ENCODE data around the gene THAP11.

Gene THAP11

GRCh38 chr16:67801241-67801640, 40.9 kb upstream of the THAP11 start:
- no peak for DNase-seq

GRCh38 chr16:67801883-67802282, 40.2 kb upstream of the THAP11 start:
- TF ChIP-seq EZH2 (optimal IDR thresholded peaks at IDR 0.05; ENCODE audit: low read depth, low read length) (no peak), CTCF (IDR thresholded peaks at IDR 0.05; ENCODE audit: low read length) (no peak), EZH2phosphoT487 (IDR thresholded peaks at IDR 0.05; ENCODE audit: low read length) (no peak)
- Histone ChIP-seq H3K4me3 (ENCODE audit: low read length) (no peak overlapping the region), H3K27ac (ENCODE audit: low read length) (no peak overlapping the region), H2AFZ (ENCODE audit: low read length) (no peak overlapping the region), H3K4me2 (ENCODE audit: low read depth, low read length) (no peak overlapping the region), H3K9ac (ENCODE audit: low read length) (no peak overlapping the region), H3K9me2 (replicated peaks; ENCODE audit: insufficient read depth, low read length) (no peaks in the 10 kb centered on the region), H3K79me2 (ENCODE audit: low read length) (peaks cover 84% of the 10 kb centered on the region), H3K4me1 (ENCODE audit: low read length) (peaks cover 9% of the 10 kb centered on the region), H3K27me3 (replicated peaks; ENCODE audit: insufficient read depth, low read length) (no peaks in the 10 kb centered on the region), H3K36me3 (replicated peaks; ENCODE audit: insufficient read depth, low read length) (no peaks in the 10 kb centered on the region), H3K9me3 (replicated peaks; ENCODE audit: insufficient read depth, low read length) (no peaks in the 10 kb centered on the region), H3F3A (ENCODE audit: insufficient read depth, low read length) (no peaks in the 10 kb centered on the region), H4K20me1 (ENCODE audit: insufficient read depth, low read length) (no peaks in the 10 kb centered on the region)
- DNase-seq: no peak

More at GRCh38 chr16:67801241-67801640, 40.9 kb upstream of the THAP11 start:
- Histone ChIP-seq H3K9me2 (replicated peaks; ENCODE audit: insufficient read depth, low read length) (no peaks in the 10 kb centered on the region), H3F3A (ENCODE audit: insufficient read depth, low read length) (no peaks in the 10 kb centered on the region), H3K27me3 (replicated peaks; ENCODE audit: insufficient read depth, low read length) (no peaks in the 10 kb centered on the region), H3K79me2 (ENCODE audit: low read length) (peaks cover 89% of the 10 kb centered on the region), H4K20me1 (ENCODE audit: insufficient read depth, low read length) (no peaks in the 10 kb centered on the region), H3K4me3 (ENCODE audit: low read length) (no peak overlapping the region), H3K36me3 (replicated peaks; ENCODE audit: insufficient read depth, low read length) (no peaks in the 10 kb centered on the region), H3K9me3 (replicated peaks; ENCODE audit: insufficient read depth, low read length) (no peaks in the 10 kb centered on the region), H2AFZ (ENCODE audit: low read length) (no peak overlapping the region), H3K4me2 (ENCODE audit: low read depth, low read length) (no peak overlapping the region), H3K9ac (ENCODE audit: low read length) (no peak overlapping the region), H3K4me1 (ENCODE audit: low read length) (peaks cover 9% of the 10 kb centered on the region), H3K27ac (ENCODE audit: low read length) (no peak overlapping the region)
- TF ChIP-seq EZH2 (optimal IDR thresholded peaks at IDR 0.05; ENCODE audit: low read depth, low read length): no peak

- no peak overlapping the region for H3K4me3 ChIP-seq (ENCODE audit: low read length)
- no peak for DNase-seq
- no peaks in the 10 kb centered on the region for H4K20me1 ChIP-seq (ENCODE audit: insufficient read depth, low read length)
- H3K4me1 ChIP-seq (ENCODE audit: low read length): peaks cover 9% of the 10 kb centered on the region
- TF ChIP-seq CTCF (IDR thresholded peaks at IDR 0.05; ENCODE audit: low read length): no peak
- no peak for TF ChIP-seq EZH2 (optimal IDR thresholded peaks at IDR 0.05; ENCODE audit: low read depth, low read length)
- TF ChIP-seq EZH2phosphoT487 (IDR thresholded peaks at IDR 0.05; ENCODE audit: low read length): no peak
- H3K9me2 ChIP-seq (replicated peaks; ENCODE audit: insufficient read depth, low read length): no peaks in the 10 kb centered on the region
- H2AFZ ChIP-seq (ENCODE audit: low read length): no peak overlapping the region
- no peaks in the 10 kb centered on the region for H3K36me3 ChIP-seq (replicated peaks; ENCODE audit: insufficient read depth, low read length)
- H3K79me2 ChIP-seq (ENCODE audit: low read length): peaks cover 68% of the 10 kb centered on the region
- H3K27me3 ChIP-seq (replicated peaks; ENCODE audit: insufficient read depth, low read length): no peaks in the 10 kb centered on the region
- no peaks in the 10 kb centered on the region for H3F3A ChIP-seq (ENCODE audit: insufficient read depth, low read length)
- no peak overlapping the region for H3K4me2 ChIP-seq (ENCODE audit: low read depth, low read length)
- H3K9ac ChIP-seq (ENCODE audit: low read length): no peak overlapping the region
- H3K27ac ChIP-seq (ENCODE audit: low read length): no peak overlapping the region
- no peaks in the 10 kb centered on the region for H3K9me3 ChIP-seq (replicated peaks; ENCODE audit: insufficient read depth, low read length)
These were observed 38.2 kb upstream of the THAP11 start for GRCh38 chr16:67803894-67804293.

GRCh38 chr16:67804853-67805542, 37.1 kb upstream of the THAP11 start:
- peaks cover 9% of the 10 kb centered on the region for H3K4me1 ChIP-seq (ENCODE audit: low read length)
- TF ChIP-seq EZH2phosphoT487 (IDR thresholded peaks at IDR 0.05; ENCODE audit: low read length) (no peak), CTCF (IDR thresholded peaks at IDR 0.05; ENCODE audit: low read length) (no peak), EZH2 (optimal IDR thresholded peaks at IDR 0.05; ENCODE audit: low read depth, low read length) (no peak)
- H3K4me3 ChIP-seq (ENCODE audit: low read length): peak overlapping the region; percentile 89
- H3K9me2 ChIP-seq (replicated peaks; ENCODE audit: insufficient read depth, low read length): no peaks in the 10 kb centered on the region
- no peak for DNase-seq
- H3K79me2 ChIP-seq (ENCODE audit: low read length): peaks cover 61% of the 10 kb centered on the region
- H3K9me3 ChIP-seq (replicated peaks; ENCODE audit: insufficient read depth, low read length): no peaks in the 10 kb centered on the region
- H3K27ac ChIP-seq (ENCODE audit: low read length): peak overlapping the region; percentile 33; the same call in 1 of the 2 replicates
- peak overlapping the region; percentile 82 for H3K9ac ChIP-seq (ENCODE audit: low read length)
- no peak overlapping the region for H2AFZ ChIP-seq (ENCODE audit: low read length)
- H3F3A ChIP-seq (ENCODE audit: insufficient read depth, low read length): no peaks in the 10 kb centered on the region
- H3K27me3 ChIP-seq (replicated peaks; ENCODE audit: insufficient read depth, low read length): no peaks in the 10 kb centered on the region
- no peaks in the 10 kb centered on the region for H3K36me3 ChIP-seq (replicated peaks; ENCODE audit: insufficient read depth, low read length)
- H4K20me1 ChIP-seq (ENCODE audit: insufficient read depth, low read length): no peaks in the 10 kb centered on the region
- H3K4me2 ChIP-seq (ENCODE audit: low read depth, low read length): peak overlapping the region; percentile 90

Measured in MM.1S (cell line).